Hepatic stellate cell (primary cell): ENCODE results near the gene C14orf180.

Experiments
- DNase-seq: peaks from one replicate; pipeline ENCODE4 v3.0.0; 2011; ENCODE audit warnings: low spot score

Gene C14orf180

DNA sequence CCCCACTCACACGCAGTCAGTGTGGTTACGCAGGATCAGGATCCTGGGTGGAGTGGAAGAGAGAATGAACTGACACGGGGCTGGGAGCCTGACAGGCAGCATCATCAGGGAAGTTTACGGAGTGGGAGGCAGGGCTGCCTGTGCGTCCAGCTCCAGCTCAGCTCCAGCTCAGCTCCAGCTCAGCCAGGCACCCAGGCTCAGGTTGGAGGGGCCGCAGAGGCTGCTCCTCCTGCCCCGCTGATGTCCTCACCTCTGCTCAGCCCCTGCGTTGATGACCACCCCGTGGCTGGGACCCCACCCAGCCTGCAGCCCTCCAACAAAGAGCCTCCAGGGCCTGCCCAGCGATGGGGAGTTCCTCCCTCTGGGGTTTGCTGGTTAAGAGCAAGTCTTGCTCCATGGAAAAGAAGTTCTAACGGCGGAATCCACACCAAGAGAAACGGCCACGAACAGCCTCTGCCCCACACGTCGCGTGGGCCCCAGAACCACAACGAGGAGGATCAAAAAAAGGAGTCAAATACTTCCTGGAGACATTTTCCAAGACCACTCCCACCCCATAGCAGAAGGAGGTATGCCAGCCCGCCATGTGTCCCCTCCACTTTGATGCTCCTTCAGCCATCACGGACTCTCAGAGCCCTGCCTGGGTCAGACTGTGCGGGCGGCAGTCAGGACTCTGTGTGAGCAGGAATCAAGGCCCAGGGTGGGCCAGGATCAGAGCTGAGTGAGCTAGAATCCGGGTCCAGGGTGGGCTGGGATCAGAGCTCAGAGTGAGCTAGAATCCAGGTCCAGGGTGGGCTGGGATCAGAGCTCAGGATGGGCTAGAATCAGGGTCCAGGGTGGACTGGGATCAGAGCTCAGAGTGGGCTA is 17.7 kb upstream of the C14orf180 start:
- no peak for DNase-seq

- DNase-seq: no peak
These were observed 17.0 kb upstream of the C14orf180 start for GRCh38 chr14:104562606-104563005.

- DNase-seq: no peak
These were observed 16.3 kb upstream of the C14orf180 start for GRCh38 chr14:104563191-104563741.

GRCh38 chr14:104563742-104564615 is 15.6 kb upstream of the C14orf180 start:
- peak; percentile 90 for DNase-seq

DNA sequence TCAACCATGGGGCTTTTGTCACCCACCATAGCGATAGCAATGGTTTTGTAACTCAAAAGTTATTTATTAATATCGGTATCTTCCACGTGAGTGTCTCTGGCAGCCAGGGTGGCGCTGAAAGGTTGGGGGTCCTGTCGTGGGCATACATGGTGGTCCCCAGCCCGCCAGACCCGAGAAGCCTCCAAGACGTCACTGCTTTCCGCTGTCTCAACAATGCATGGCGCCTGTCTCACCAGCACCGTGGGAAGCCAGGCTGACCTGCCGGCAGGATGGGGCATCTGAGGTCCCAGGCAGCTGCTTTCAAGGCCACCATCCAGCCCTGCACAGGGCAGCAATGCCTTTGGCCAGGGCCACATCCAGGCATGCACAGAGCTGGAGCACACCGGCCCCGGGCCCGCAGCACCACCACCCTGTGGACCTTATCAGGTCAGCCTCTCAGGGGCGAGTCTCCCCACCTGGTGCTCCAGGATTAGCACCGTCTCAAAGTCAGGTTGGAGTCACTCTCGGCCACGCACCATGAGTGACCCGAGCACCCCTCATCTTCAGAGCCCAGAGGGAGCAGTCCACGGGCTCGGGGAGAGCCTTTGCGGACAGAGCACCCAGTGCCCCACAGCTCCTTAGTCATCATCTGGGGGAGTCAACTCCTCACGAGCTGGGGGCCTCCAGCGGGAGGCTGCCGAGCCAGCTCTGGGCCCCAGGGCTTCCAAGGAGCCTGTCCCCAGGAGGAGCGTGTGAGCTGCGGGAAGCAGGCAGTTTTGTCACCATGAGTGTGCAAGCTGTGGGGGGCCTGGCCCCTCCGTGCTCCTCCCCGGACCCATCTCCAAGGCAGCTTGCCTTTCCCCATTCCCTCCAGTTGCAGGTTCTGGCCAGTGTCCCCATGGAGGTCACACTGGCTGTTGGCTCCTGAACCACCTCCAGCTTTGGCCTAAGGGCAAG is 14.6 kb upstream of the C14orf180 start:
- no peak for DNase-seq

DNA sequence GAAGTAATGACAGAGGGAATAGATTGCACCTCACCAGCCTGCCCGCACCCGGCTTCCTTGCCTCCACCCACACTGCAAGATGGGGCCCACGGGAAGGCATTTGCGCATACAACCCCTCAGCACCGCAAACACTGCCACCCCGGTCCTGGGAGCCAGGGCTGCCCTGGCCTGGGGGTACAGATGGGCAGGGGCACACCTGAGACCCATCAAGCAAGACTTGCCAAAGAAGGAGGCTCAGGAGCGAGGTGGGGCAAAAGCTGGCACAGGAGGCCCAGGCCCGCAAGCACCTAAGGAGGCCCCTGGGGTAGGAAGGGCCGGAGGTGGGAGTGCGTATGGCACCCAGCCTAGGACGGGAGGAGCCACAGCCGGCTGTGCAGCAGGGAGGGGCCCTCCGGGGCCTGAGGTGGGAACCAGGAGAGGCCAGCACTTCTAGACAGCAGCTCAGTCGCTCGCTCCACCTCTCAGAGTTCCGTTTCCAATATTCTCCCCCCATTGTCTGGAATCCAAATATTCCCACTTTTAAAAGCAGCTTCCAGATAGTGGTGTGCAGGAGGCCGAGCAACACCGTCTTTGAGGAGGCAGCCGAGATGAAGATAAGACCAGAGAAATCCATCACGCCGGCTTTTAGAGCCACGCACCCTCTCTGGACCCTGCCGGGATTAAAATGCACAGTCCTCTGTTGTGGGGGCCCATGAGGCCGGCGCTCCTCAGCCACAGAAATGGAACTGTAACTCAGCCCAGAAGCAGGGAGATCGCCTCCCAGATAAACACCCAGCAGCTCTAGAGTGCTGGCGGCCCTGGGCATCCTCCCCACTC is 12.2 kb upstream of the C14orf180 start:
- no peak for DNase-seq

GRCh38 chr14:104567957-104568225 is 11.7 kb upstream of the C14orf180 start:
- no peak for DNase-seq

GRCh38 chr14:104568620-104569019 is 10.9 kb upstream of the C14orf180 start:
- DNase-seq: no peak

- no peak for DNase-seq
These were observed 10.1 kb upstream of the C14orf180 start for GRCh38 chr14:104569435-104569834.

DNA sequence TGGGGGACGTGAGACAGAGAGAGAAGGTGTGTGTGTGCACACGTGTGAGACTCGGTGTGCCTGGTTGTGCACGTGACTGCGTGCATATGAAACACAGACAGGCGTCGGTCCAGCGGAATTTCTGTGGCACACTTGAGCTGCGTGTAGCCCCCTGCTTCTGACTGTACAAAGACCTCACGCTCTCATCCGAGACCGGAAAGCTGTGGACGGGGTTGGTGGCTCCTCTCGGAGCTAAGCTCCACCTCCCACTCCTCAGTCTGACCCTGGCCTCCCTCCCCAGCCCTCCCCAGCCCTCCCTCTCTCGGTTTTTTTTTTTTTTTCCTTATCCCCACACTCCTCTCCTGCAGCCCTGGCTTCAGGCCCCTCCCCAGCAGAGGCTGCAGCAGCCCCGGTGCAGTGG is 8.3 kb upstream of the C14orf180 start:
- DNase-seq: no peak

DNA sequence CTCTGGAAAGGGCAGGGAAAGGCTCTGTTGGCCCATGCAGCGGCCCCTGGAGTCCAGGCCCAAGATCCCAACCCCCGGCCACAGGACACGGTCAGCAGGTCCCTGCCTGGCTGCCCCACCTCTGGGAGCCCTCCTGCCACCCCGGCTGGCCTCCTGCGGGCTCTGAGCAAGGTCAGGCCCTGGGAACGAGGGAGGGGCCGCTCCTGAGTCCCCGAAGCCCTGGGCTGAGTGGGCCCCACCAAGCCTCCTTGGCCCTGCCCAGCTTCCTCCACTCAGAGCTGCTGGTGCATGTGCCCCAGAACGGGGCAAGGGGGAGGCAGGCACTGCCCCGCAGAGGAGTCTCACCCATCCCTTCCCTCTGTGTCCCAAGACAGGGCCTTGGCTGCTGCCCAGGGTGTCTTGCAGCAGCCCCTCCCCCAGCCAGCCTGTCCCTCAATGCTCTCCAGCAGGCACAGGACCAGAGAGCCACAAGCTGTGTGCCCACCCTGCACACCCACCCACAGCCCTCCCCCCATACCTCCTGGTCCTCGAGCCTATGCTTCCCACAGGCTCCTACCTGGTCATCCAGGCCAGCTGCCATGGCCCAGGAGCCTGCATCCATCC is 7.4 kb upstream of the C14orf180 start:
- DNase-seq: no peak

DNA sequence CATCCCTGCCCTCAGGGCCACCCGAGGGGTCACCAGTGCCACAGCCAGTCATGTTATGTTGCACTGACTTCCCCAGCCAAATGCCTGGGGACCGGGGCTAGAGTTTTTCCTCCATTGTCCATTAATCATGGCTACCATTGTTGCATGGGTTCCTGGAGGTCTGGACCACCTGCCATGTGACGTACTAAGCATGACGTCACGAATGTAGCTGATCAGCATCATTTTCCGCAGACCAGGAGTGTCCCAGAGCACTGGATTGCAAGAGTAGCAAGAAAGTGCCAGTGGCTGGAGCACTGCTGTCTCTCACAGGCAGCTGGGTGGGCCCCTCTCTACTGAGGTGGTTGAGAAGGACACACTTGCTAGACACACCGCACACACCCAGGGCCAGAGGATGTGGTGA is 6.9 kb upstream of the C14orf180 start:
- DNase-seq: no peak

GRCh38 chr14:104573930-104574329 is 5.6 kb upstream of the C14orf180 start:
- DNase-seq: no peak

DNA sequence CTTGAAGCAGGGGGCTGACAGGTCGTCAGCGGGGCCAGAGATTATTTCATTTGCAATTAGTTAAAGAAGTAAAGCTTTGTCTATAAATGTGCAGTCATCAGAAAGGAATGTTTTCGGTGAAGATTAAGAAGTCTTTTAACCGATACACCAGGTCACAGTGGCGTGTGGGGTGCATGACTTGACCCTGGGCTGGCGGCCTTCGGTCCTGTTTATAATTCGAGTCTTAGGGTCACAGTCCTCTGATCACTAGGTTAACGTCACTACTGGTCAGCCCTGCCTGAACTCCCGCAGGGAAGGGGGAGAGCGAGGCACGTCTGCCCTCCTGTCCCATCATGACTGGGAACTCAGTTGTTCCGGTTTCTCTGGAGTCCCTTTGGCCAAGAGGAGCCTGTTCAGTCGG is 5.0 kb upstream of the C14orf180 start:
- DNase-seq: no peak

DNA sequence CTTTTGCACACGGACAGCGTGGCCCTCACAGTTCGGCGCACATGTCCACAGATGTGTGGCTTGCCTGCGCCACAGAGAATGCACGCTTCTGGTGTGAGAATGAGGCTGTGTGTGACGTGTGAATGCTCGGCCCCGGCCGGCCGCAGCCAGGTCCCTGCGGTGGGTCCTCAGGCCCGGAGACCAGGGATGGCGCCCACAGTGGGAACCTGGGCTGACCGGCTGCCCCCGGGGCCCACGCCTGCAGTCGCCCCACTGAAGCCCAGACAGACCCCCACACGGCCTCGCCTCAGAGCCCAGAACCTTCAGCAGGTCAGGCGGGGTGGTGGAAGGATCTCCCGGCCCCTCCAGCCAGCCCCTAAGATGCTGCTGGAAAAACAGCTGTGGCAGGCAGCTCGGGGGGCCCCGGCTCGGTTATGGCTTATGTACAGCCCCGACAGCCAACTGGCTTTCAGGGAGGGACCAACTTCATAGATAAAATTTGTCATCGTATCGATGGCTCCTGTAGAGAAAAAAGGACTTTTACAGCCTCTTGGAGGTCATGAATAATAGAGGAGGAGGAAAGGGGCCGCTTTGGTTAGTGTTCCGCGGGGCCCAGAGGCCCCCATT is 4.5 kb upstream of the C14orf180 start:
- DNase-seq: no peak

DNA sequence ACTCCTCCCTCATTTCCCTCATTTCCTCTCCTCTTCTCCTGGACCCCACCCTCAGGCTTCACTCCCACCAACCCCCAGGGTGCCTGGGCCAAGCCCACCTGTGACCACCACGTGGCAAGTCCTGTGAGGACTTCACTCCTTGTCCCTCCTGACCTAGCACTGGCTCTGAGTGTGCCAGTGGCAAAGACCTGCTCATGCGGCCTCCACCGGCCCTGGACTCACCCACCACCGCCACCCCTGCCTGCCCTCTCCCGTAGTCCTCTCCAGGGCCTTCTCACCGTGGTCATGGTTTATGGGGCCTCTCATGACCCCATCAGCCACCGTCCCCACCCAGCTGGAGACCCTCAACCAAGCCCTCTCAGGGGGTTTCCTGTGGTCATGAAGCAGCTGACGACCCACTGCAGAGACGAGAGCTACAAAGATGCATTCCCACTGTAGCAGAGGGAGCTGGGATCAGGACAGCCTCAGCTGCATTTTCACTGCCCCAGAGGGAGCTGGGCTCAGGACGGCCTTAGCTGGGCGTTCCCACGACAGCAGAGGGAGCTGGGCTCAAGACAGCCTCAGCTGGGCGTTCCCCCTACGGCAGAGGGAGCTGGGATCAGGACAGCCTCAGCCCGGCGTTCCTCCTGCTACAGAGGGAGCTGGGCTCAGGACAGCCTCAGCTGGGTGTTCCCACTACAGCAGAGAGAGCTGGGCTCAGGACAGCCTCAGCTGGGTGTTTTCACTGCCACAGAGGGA is 3.2 kb upstream of the C14orf180 start:
- no peak for DNase-seq

GRCh38 chr14:104576970-104577332 is 2.6 kb upstream of the C14orf180 start:
- no peak for DNase-seq

GRCh38 chr14:104577426-104577825 is 2.1 kb upstream of the C14orf180 start:
- no peak for DNase-seq

DNA sequence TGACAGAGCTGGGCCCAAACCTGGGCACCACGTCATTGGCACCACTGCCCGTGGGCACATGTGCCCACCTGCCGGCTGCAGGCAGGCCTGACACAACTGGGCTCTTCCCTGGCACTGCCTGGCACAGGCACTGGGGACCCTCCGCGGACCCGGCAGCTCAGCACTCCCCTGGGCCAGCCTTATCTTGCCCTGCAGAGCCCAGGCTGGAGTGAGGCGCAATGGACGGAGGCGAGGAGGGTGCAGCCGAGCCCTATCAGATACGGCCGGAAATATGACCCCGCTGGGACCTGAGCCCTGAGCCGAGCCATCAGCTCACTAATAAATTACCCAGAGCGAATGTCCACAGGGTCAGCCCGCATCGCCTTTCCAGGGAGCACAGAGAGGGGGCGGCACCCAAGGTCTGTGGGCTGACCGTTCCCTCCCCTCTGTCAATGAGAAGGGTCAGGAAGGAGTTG is 1.7 kb upstream of the C14orf180 start:
- DNase-seq: no peak

DNA sequence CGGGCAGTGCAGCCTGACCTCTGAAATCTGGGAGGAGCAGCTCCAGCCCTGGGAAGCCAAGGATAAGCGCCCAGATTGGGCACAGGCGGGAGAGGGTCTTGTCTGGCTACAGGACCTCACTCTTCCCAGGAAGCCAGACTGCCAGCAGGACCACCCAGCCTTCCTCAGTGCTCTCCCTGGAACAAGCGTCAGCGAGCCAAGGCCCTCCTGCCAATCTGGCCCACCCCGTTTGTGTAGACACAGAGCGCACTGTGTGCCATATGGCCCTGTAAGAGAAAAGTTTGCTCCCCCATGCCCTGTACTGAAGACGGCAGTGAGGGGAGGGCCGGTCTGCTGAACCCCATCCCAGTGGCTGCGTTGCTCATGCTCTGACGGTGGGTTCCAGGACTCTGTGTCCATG is 1.2 kb upstream of the C14orf180 start:
- DNase-seq: no peak
